H9 (cell line): ENCODE results near the gene INHBC. TPM values are rescaled to one million over a fixed set of nuclear protein-coding genes. Genes with fewer than 3 reads are reported as not detected.
A peak's percentile ranks its signal among the peaks of the same experiment; 100 is the strongest.

ENCODE experiments used
- DNase-seq: peaks from one replicate; pipeline ENCODE4 v3.0.0-alpha.2; 2017
- H2AFZ ChIP-seq: one replicate; pipeline ENCODE4 v1.6.1; 2013; ENCODE audit warnings: mild to moderate bottlenecking, low read length, control low read depth, moderate library complexity
- H2AK5ac ChIP-seq: 2 replicates; pipeline ENCODE4 v1.6.1; 2013; ENCODE audit warnings: low read length, control low read depth, mixed read lengths; ENCODE audit not compliant: insufficient read length
- H2BK120ac ChIP-seq: one replicate; pipeline ENCODE4 v1.6.1; 2013; ENCODE audit warnings: low read depth, mild to moderate bottlenecking, low read length, control low read depth, inconsistent platforms; ENCODE audit not compliant: poor library complexity, severe bottlenecking
- H2BK12ac ChIP-seq: 2 replicates; pipeline ENCODE4 v1.6.1; 2013; ENCODE audit warnings: low read length, control low read depth, mixed read lengths, low read depth; ENCODE audit not compliant: insufficient read length
- H2BK15ac ChIP-seq: 2 replicates; pipeline ENCODE4 v1.6.1; 2013; ENCODE audit warnings: low read depth, low read length, control low read depth
- H2BK20ac ChIP-seq: one replicate; pipeline ENCODE4 v1.6.1; 2013; ENCODE audit warnings: low read depth, mild to moderate bottlenecking, low read length, control low read depth, inconsistent platforms; ENCODE audit not compliant: poor library complexity, severe bottlenecking
- H2BK5ac ChIP-seq: 2 replicates; pipeline ENCODE4 v1.6.1; 2013; ENCODE audit warnings: low read length, control low read depth, mixed read lengths; ENCODE audit not compliant: insufficient read length
- H3K14ac ChIP-seq: 2 replicates; pipeline ENCODE4 v1.6.1; 2013; ENCODE audit warnings: low read length, control low read depth; ENCODE audit not compliant: insufficient read depth
- H3K18ac ChIP-seq: 2 replicates; pipeline ENCODE4 v1.6.1; 2013; ENCODE audit warnings: low read depth, mild to moderate bottlenecking, mixed read lengths, low read length, control low read depth; ENCODE audit not compliant: insufficient read length
- H3K23ac ChIP-seq: 2 replicates; pipeline ENCODE4 v1.6.1; 2013; ENCODE audit warnings: low read length, control low read depth, mixed read lengths, low read depth; ENCODE audit not compliant: insufficient read length
- H3K23me2 ChIP-seq: 2 replicates; pipeline ENCODE4 v1.6.1; 2013; ENCODE audit warnings: low read depth, mild to moderate bottlenecking, mixed read lengths, low read length, control low read depth; ENCODE audit not compliant: insufficient read length, poor library complexity, severe bottlenecking
- H3K27ac ChIP-seq: 2 replicates; pipeline ENCODE4 v1.5.1; 2013; ENCODE audit warnings: low read length, control low read depth, mixed read lengths, low read depth; ENCODE audit not compliant: insufficient read length
- H3K27me3 ChIP-seq: 2 replicates; pipeline ENCODE4 v1.6.1; 2013; ENCODE audit warnings: low read length, control low read depth, inconsistent platforms; ENCODE audit not compliant: insufficient read depth
- H3K4ac ChIP-seq: 2 replicates; pipeline ENCODE4 v1.6.1; 2013; ENCODE audit warnings: low read depth, mild to moderate bottlenecking, control low read depth, inconsistent platforms, low read length, moderate library complexity
- H3K4me1 ChIP-seq: 2 replicates; pipeline ENCODE4 v1.6.1; 2013; ENCODE audit warnings: low read length, control low read depth, inconsistent platforms; ENCODE audit not compliant: insufficient read depth
- H3K4me2 ChIP-seq: 2 replicates; pipeline ENCODE4 v1.6.1; 2013; ENCODE audit warnings: low read length, control low read depth, mixed read lengths; ENCODE audit not compliant: insufficient read length, insufficient read depth
- H3K56ac ChIP-seq: 2 replicates; pipeline ENCODE4 v1.6.1; 2013; ENCODE audit warnings: low read depth, mild to moderate bottlenecking, mixed read lengths, low read length, control low read depth; ENCODE audit not compliant: insufficient read length
- H3K79me1 ChIP-seq: 2 replicates; pipeline ENCODE4 v1.6.1; 2013; ENCODE audit warnings: low read depth, mild to moderate bottlenecking, moderate library complexity, low read length, control low read depth, inconsistent platforms; ENCODE audit not compliant: insufficient read depth, poor library complexity, severe bottlenecking
- H3K79me2 ChIP-seq: 2 replicates; pipeline ENCODE4 v1.6.1; 2013; ENCODE audit warnings: low read length, control low read depth, inconsistent platforms; ENCODE audit not compliant: insufficient read depth
- H3K9ac ChIP-seq: 2 replicates; pipeline ENCODE4 v1.6.1; 2013; ENCODE audit warnings: low read length, control low read depth, mixed read lengths; ENCODE audit not compliant: insufficient read length; ENCODE audit errors: extremely low read depth
- H3K9me3 ChIP-seq: one replicate; pipeline ENCODE4 v1.6.1; 2013; ENCODE audit warnings: low read depth, low read length, inconsistent platforms; ENCODE audit not compliant: control insufficient read depth
- H3T11ph ChIP-seq: one replicate; pipeline ENCODE4 v1.6.1; 2013; ENCODE audit warnings: mild to moderate bottlenecking, low read length, control low read depth, inconsistent platforms
- H4K20me1 ChIP-seq: one replicate; pipeline ENCODE4 v1.6.1; 2013; ENCODE audit not compliant: control insufficient read depth, insufficient read length, insufficient read depth
- H4K5ac ChIP-seq: 2 replicates; pipeline ENCODE4 v1.6.1; 2013; ENCODE audit warnings: low read depth, mild to moderate bottlenecking, mixed read lengths, low read length, control low read depth; ENCODE audit not compliant: insufficient read length
- H4K8ac ChIP-seq: replicated peaks from 2 replicates; pipeline ENCODE4 v1.6.1; 2013; ENCODE audit warnings: low read length, control low read depth, mixed read lengths, low read depth; ENCODE audit not compliant: insufficient read length
- H4K91ac ChIP-seq: 2 replicates; pipeline ENCODE4 v1.6.1; 2013; ENCODE audit warnings: low read depth, mild to moderate bottlenecking, moderate library complexity, mixed read lengths, low read length, control low read depth; ENCODE audit not compliant: insufficient read length
- H3K27ac Mint-ChIP-seq, 3 experiments: 2 replicates in 2 of 3; 3 replicates in 1 of 3; pipeline ENCODE4 v1.8.0; 2020 to 2021; ENCODE audit warnings: mixed read lengths in 3 of 3, mild to moderate bottlenecking in 1 of 3, moderate library complexity in 1 of 3
- H3K27me3 Mint-ChIP-seq: 2 replicates; pipeline ENCODE4 v1.8.0; 2021; ENCODE audit warnings: low read depth, mild to moderate bottlenecking, moderate library complexity, mixed read lengths
- H3K36me3 Mint-ChIP-seq, 3 experiments: 2 replicates in 2 of 3; 3 replicates in 1 of 3; pipeline ENCODE4 v1.8.0; 2020 to 2021; ENCODE audit warnings: low read depth in 3 of 3, mixed read lengths in 3 of 3; ENCODE audit not compliant: insufficient read depth in 1 of 3
- H3K4me1 Mint-ChIP-seq, 2 experiments: 2 replicates each; pipeline ENCODE4 v1.8.0; 2020; ENCODE audit warnings: mixed read lengths in 2 of 2
- H3K4me3 Mint-ChIP-seq, 2 experiments: 2 replicates in 1 of 2; 3 replicates in 1 of 2; pipeline ENCODE4 v1.8.0; 2020 to 2021; ENCODE audit warnings: mild to moderate bottlenecking in 2 of 2, mixed read lengths in 2 of 2, moderate library complexity in 1 of 2
- H3K9me3 Mint-ChIP-seq, 2 experiments: 2 replicates in 1 of 2; 3 replicates in 1 of 2; pipeline ENCODE4 v1.8.0; 2020; ENCODE audit warnings: mild to moderate bottlenecking in 2 of 2, mixed read lengths in 2 of 2, moderate library complexity in 1 of 2
- CTCF ChIP-seq: fragments of 200-600 bp; sonication (generic); conservative IDR thresholded peaks from 3 replicates; pipeline ENCODE4 v1.8.0; 2021; ENCODE audit warnings: antibody characterized with exemption, mild to moderate bottlenecking
- WGBS: extraction: QIAGEN DNeasy Blood & Tissue Kit; methylation state at CpG from one replicate; pipeline ENCODE4 v1.1.7; 2013; ENCODE audit warnings: missing lambda C conversion rate, low lambda C conversion rate, mixed read lengths; ENCODE audit not compliant: insufficient read length; ENCODE audit errors: extremely low coverage; 5-methylcytosine and 5-hydroxymethylcytosine counted together
- total RNA-seq: library from RNA; stranded (reverse); gene quantifications from 2 replicates; pipeline ENCODE4 v1.2.1, GENCODE V29; 2021

The INHBC gene
- total RNA-seq, 1 experiment from 2014 or later: not detected

GRCh38 chr12:57455374-57456144, 21.0 kb downstream of the INHBC start:
- H4K5ac ChIP-seq: no peak overlapping the region
- no peak overlapping the region for H4K91ac ChIP-seq
- H3K14ac ChIP-seq: peak overlapping the region; percentile 55
- Mint-ChIP-seq H3K4me3 (peak overlapping the region; percentile 69 to 84), H3K36me3 (no peaks in the 10 kb centered on the region; a peak in 2 of 7 replicates), H3K9me3 (no peaks in the 10 kb centered on the region), H3K27me3 (peaks cover 4% of the 10 kb centered on the region), H3K27ac (peak overlapping the region; percentile 55 to 97 (median 86); a peak in 6 of 7 replicates), H3K4me1 (peaks cover 47 to 59% of the 10 kb centered on the region in 2 experiments)
- no peak overlapping the region for H4K8ac ChIP-seq
- H2BK120ac ChIP-seq: no peak overlapping the region
- no peak for DNase-seq
- peak overlapping the region; percentile 71 for H3K18ac ChIP-seq
- H3K79me2 ChIP-seq: no peaks in the 10 kb centered on the region
- WGBS: no CpG with 5 or more reads among the region's 10 CpGs
- peak overlapping the region; percentile 84 for H3K4me2 ChIP-seq
- H3K9me3 ChIP-seq: no peaks in the 10 kb centered on the region
- H3K9ac ChIP-seq: peak overlapping the region; percentile 20
- H3K23me2 ChIP-seq: peaks cover 29% of the 10 kb centered on the region
- no peaks in the 10 kb centered on the region; the same call in 1 of the 2 replicates for H3K4me1 ChIP-seq
- no peak overlapping the region for H3K4ac ChIP-seq
- no peaks in the 10 kb centered on the region for H3K79me1 ChIP-seq
- TF ChIP-seq CTCF: no peak
- H2BK20ac ChIP-seq: no peak overlapping the region
- H3K23ac ChIP-seq: no peak overlapping the region
- no peak overlapping the region for H3K27ac ChIP-seq
- no peak overlapping the region for H2BK15ac ChIP-seq
- no peaks in the 10 kb centered on the region for H3K27me3 ChIP-seq
- H2BK5ac ChIP-seq: no peak overlapping the region
- H2AK5ac ChIP-seq: no peak overlapping the region
- no peak overlapping the region for H3T11ph ChIP-seq
- H2BK12ac ChIP-seq: no peak overlapping the region
- no peak overlapping the region for H2AFZ ChIP-seq
- H3K56ac ChIP-seq: no peak overlapping the region
- H4K20me1 ChIP-seq: no peaks in the 10 kb centered on the region
